ENCODE measurements around the gene DNASE1L1. TPM values are rescaled to one million over a fixed set of nuclear protein-coding genes. Genes with fewer than 3 reads are reported as not detected.
"Not testable (repeated sequence)": the region's sequence is repeated elsewhere in the genome, so short reads cannot be mapped to it uniquely, and the experiment has no call there.

DNASE1L1 gene
- total RNA-seq, 1 experiment from 2014 or later = 16.2 TPM

- TF ChIP-seq, protein P1, sequence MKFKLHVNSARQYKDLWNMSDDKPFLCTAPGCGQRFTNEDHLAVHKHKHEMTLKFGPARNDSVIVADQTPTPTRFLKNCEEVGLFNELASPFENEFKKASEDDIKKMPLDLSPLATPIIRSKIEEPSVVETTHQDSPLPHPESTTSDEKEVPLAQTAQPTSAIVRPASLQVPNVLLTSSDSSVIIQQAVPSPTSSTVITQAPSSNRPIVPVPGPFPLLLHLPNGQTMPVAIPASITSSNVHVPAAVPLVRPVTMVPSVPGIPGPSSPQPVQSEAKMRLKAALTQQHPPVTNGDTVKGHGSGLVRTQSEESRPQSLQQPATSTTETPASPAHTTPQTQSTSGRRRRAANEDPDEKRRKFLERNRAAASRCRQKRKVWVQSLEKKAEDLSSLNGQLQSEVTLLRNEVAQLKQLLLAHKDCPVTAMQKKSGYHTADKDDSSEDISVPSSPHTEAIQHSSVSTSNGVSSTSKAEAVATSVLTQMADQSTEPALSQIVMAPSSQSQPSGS (CRISPR knock-in tag; IDR thresholded peaks at IDR 0.05; ENCODE audit: borderline replicate concordance, low read depth) = 0 out of 2 replicates have a peak, but pooled peaks have one; percentile 37
- TF ChIP-seq ZNF671 (CRISPR knock-in tag; IDR thresholded peaks at IDR 0.05) (peak; percentile 94), ZNF219 (CRISPR knock-in tag; IDR thresholded peaks at IDR 0.05; ENCODE audit: borderline replicate concordance) (no peak)
Measured at GRCh38 chrX:154401045-154401799, 7.8 kb downstream of the DNASE1L1 start (continued).

- Mint-ChIP-seq H3K4me3 (peak overlapping the region; percentile 97; the same call in 1 of the 2 replicates), H3K36me3 (peaks cover 25% of the 10 kb centered on the region), H3K4me1 (peaks cover 16% of the 10 kb centered on the region)
- ChIA-PET CTCF (interaction anchor here (1.5 to 2.8 kb wide), 2 partner anchors 27 to 127 kb away, joined by 3 to 7 read pairs; no protein-coding TSS in a partner anchor), POLR2A (interaction anchor here (1.5 kb wide), 1 partner anchor 27 kb away, joined by 3 read pairs; no protein-coding TSS in a partner anchor)
- DNase-seq (ENCODE audit: low spot score); H3K27ac Mint-ChIP-seq; H3K27me3 Mint-ChIP-seq (ENCODE audit: low read depth); H3K9me3 Mint-ChIP-seq; ATAC-seq: not testable (repeated sequence)
- TF ChIP-seq NFATC4 (CRISPR knock-in tag; IDR thresholded peaks at IDR 0.05) = peak; percentile 40; the same call in 1 of the 2 replicates
Measured at GRCh38 chrX:154400369-154400817, 8.7 kb downstream of the DNASE1L1 start.

DNA sequence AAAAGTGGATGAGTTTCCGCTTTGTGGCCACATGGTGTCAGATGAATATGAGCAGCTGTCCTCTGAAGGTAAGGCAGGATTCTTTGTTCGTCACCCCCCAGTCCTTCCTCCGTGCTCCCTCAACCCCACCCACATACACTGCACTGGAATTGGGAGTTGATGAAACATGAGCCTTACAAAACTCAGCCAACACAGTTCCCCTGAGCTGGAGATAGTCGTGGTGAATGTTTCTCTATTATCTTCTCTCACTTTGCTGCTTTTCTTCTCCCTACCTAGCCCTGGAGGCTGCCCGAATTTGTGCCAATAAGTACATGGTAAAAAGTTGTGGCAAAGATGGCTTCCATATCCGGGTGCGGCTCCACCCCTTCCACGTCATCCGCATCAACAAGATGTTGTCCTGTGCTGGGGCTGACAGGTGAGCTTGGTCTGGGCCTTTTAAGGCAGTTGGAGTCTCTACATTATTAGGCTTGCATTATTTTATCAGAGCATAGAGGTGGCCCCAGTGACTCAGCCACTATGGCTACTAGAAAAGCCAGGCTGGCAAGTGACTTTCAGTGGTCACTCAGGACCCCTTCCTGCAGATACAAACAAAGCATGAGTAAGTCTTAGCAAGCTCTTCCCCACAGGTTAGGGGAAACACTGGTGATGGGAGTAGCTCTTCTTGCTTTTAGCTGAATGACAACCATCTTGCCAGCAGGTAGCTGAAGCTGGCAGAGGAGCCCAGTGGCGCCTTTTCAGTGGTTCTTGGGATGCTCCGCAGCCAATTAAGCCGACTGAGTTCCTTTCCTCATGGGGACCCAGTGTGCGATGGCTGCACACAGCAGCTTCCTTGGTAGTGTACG, 9.3 kb downstream of the DNASE1L1 start:
- CTCF ChIA-PET = interaction anchor here (1.5 to 2.8 kb wide), 2 partner anchors 26 to 127 kb away, joined by 3 to 7 read pairs; no protein-coding TSS in a partner anchor
- H3K4me1 Mint-ChIP-seq = peaks cover 16% of the 10 kb centered on the region
- no peaks in the 10 kb centered on the region for H3K9me3 Mint-ChIP-seq
- H3K27ac Mint-ChIP-seq = peak overlapping the region; percentile 99
- H3K4me3 Mint-ChIP-seq = peak overlapping the region; percentile 97
- H3K36me3 Mint-ChIP-seq = peaks cover 25% of the 10 kb centered on the region
- POLR2A ChIA-PET = interaction anchor here (1.3 to 1.8 kb wide), 3 partner anchors 9 to 30 kb away, joined by 3 to 4 read pairs (median 4); partner anchors contain the start of gene DNASE1L1
- no peak for DNase-seq (ENCODE audit: low spot score)
- ATAC-seq = no peak
- TF ChIP-seq, protein P1 (CRISPR knock-in tag; IDR thresholded peaks at IDR 0.05; ENCODE audit: borderline replicate concordance, low read depth) = no peak
- TF ChIP-seq, protein P2, sequence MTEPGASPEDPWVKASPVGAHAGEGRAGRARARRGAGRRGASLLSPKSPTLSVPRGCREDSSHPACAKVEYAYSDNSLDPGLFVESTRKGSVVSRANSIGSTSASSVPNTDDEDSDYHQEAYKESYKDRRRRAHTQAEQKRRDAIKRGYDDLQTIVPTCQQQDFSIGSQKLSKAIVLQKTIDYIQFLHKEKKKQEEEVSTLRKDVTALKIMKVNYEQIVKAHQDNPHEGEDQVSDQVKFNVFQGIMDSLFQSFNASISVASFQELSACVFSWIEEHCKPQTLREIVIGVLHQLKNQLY (CRISPR knock-in tag; IDR thresholded peaks at IDR 0.05) = no peak
- TF ChIP-seq EMX1 (CRISPR knock-in tag; IDR thresholded peaks at IDR 0.05) = peak; percentile 29; the same call in 1 of the 2 replicates
- TF ChIP-seq, protein P3, sequence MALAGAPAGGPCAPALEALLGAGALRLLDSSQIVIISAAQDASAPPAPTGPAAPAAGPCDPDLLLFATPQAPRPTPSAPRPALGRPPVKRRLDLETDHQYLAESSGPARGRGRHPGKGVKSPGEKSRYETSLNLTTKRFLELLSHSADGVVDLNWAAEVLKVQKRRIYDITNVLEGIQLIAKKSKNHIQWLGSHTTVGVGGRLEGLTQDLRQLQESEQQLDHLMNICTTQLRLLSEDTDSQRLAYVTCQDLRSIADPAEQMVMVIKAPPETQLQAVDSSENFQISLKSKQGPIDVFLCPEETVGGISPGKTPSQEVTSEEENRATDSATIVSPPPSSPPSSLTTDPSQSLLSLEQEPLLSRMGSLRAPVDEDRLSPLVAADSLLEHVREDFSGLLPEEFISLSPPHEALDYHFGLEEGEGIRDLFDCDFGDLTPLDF (CRISPR knock-in tag; IDR thresholded peaks at IDR 0.05) = no peak
- TF ChIP-seq, protein P4, sequence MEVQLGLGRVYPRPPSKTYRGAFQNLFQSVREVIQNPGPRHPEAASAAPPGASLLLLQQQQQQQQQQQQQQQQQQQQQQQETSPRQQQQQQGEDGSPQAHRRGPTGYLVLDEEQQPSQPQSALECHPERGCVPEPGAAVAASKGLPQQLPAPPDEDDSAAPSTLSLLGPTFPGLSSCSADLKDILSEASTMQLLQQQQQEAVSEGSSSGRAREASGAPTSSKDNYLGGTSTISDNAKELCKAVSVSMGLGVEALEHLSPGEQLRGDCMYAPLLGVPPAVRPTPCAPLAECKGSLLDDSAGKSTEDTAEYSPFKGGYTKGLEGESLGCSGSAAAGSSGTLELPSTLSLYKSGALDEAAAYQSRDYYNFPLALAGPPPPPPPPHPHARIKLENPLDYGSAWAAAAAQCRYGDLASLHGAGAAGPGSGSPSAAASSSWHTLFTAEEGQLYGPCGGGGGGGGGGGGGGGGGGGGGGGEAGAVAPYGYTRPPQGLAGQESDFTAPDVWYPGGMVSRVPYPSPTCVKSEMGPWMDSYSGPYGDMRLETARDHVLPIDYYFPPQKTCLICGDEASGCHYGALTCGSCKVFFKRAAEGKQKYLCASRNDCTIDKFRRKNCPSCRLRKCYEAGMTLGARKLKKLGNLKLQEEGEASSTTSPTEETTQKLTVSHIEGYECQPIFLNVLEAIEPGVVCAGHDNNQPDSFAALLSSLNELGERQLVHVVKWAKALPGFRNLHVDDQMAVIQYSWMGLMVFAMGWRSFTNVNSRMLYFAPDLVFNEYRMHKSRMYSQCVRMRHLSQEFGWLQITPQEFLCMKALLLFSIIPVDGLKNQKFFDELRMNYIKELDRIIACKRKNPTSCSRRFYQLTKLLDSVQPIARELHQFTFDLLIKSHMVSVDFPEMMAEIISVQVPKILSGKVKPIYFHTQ (CRISPR knock-in tag; IDR thresholded peaks at IDR 0.05) = 0 out of 2 replicates have a peak, but pooled peaks have one; percentile 50
- no peak for TF ChIP-seq HMGXB4 (CRISPR knock-in tag; IDR thresholded peaks at IDR 0.05)
- no peak for TF ChIP-seq FOXP1 (CRISPR knock-in tag; IDR thresholded peaks at IDR 0.05; ENCODE audit: borderline replicate concordance)
- H3K27me3 Mint-ChIP-seq (ENCODE audit: low read depth) = no peaks in the 10 kb centered on the region

Measured in WTC11 (cell line).